Cardiac fibroblast (primary cell): ENCODE results near the gene MCM9.

Source experiments
- DNase-seq, 2 donors: peaks; one replicate each; pipeline versions ENCODE4 v3.0.0 to v3.0.0-alpha.2; 2010; ENCODE audit warnings: low read depth in 2 of 2
- H3K4me3 ChIP-seq, 2 donors: replicated peaks in 1 of 2; 1 replicate in 1 of 2; 2 replicates in 1 of 2; pipeline ENCODE4 v1.5.1; 2011; ENCODE audit warnings: low read depth in 2 of 2, low read length in 2 of 2, mild to moderate bottlenecking in 2 of 2, moderate library complexity in 1 of 2
- TF ChIP-seq, protein P1 (sequence below): IDR thresholded peaks from one replicate; pipeline ENCODE4 v1.5.1; 2011; ENCODE audit warnings: low read depth, mild to moderate bottlenecking, low read length, inconsistent platforms

MCM9 gene

DNA sequence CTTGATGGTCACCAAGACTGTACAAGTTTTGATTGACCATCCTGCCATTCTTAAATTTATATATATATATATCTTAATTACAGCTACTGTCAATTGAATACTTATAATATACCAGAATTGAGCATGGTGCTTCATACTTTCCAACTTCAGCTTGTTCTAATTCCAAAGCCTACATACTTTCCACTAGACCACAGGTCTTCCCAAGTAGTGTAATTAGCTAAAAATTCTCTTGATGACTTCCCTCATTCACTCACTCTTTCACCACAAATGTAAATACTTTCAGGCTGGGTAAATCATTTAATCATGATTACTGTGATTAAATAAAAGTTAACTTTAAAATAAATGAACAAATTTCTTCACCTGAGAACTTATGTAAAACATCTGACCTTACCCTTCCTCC, 37.6 kb downstream of the MCM9 start:
- DNase-seq, result no peak
- no peak overlapping the region for H3K4me3 ChIP-seq
- TF ChIP-seq, protein P1, sequence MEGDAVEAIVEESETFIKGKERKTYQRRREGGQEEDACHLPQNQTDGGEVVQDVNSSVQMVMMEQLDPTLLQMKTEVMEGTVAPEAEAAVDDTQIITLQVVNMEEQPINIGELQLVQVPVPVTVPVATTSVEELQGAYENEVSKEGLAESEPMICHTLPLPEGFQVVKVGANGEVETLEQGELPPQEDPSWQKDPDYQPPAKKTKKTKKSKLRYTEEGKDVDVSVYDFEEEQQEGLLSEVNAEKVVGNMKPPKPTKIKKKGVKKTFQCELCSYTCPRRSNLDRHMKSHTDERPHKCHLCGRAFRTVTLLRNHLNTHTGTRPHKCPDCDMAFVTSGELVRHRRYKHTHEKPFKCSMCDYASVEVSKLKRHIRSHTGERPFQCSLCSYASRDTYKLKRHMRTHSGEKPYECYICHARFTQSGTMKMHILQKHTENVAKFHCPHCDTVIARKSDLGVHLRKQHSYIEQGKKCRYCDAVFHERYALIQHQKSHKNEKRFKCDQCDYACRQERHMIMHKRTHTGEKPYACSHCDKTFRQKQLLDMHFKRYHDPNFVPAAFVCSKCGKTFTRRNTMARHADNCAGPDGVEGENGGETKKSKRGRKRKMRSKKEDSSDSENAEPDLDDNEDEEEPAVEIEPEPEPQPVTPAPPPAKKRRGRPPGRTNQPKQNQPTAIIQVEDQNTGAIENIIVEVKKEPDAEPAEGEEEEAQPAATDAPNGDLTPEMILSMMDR, result no peak

DNA sequence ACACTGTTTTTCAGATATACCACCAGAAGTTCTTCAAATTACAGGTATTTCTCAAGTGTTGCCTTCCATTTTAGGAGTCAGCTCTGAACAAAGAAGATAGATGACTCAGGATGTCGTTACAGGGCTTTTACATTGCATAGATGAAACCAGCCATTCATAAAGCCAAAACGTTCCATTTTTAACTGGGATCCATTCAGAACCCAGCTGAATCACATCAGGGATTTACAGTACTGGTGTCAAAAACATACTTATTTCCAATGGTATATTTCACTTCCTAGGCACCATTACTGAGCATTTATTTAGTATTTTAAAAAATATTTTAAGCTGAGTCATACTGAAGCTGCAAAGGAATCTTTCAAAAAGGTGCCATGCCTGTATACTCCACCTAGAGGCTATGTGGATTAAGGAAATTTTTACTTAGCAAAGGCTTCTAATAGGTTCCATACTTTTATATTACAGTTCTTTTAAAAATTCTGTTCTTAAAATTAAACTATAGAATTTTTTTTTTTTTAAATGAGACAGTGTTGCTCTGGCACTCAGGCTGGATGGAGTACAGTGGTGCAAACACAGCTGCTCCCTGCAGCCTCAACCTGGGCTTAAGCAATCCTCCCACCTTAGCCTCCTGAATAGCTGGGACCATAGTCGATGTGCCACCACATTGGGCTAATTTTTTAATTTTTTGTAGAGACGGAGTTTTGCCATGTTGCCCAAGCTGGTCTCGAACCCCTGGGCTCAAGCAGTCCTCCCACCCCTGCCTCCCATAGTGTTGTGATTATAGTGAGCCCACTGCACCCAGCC, 38.4 kb downstream of the MCM9 start:
- peak; percentile 65 to 80 for DNase-seq
- TF ChIP-seq, protein P1, result peak; percentile 63
- peak overlapping the region in 1 of 2 donors; percentile 70 for H3K4me3 ChIP-seq

DNA sequence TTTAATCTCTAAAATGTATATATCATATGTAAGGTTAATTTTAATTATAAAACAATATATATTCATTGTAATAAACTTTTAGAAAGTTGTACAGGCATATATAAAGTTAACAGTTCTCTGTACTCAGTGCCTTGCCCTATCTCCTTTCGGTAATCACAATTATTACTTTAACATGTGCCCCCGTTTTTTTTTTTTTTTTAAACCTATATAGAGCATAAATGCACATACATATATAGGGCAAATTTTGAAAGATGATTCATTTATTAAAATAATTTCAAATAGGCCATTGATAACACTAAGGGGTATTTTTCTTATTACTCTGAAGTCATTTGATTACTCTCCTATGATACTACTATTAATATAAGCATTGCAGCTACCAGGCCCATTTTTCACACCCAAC, 39.1 kb downstream of the MCM9 start:
- peak overlapping the region in 1 of 2 donors; percentile 70 for H3K4me3 ChIP-seq
- TF ChIP-seq, protein P1, result no peak
- DNase-seq, result no peak

DNA sequence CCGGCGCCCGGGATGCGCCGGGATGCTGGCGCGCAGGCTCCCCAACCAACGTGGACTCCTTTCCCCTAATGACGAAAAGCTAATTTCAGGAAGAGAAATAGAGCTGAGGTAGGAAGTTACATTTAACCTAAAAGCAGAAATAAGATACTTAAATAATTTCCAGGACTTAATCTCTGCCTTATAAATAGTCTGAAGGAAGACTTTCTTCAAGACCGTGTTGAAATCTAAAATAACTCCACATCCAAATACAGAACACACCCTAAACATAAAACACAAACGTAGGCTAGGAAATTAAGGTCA, 39.7 kb downstream of the MCM9 start:
- DNase-seq, result no peak
- peak overlapping the region; percentile 70 to 85 for H3K4me3 ChIP-seq
- TF ChIP-seq, protein P1, result no peak

DNA sequence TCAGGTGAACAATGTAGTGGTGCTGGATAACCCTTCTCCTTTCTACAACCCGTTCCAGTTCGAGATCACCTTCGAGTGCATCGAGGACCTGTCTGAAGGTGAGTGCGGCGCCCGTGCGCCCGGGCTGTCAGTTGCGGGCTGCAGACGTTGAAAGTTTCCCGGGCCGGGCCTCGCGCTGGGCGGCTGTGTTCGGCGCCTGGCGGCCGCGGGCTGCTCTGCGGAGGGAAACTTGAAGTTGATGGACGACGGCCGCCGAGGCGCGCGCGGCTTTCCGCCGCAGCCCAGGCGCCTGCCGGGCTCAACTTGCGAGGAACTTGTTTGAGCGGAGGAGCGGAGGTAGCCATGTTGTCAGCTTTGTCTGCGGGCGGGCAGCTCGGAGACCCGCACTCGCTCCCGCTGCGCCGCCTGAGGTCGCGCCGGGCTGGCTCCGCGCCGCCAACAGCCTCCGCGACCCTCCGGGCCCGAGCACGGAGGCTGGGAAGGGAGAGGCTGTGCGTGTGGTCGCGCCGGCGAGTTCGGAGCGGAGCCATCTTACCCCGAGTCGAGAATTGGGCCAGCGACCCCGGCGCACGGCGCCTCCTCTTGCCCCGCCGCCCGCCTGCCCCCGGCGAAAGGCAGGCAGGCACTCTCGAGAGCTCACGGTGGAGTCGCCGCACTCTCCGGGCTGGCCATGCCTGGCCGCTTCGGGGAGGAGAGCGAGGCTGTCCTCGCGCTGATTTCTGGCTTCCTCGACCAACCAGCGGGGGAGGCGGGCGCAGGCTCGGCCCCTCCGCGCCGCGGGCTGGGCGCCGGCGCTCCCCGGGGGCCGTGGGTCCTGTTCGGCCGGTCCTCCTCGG, 40.3 kb downstream of the MCM9 start:
- peak; percentile 63 to 78 for DNase-seq
- TF ChIP-seq, protein P1, result no peak
- H3K4me3 ChIP-seq, result peak overlapping the region; percentile 70 to 85

DNA sequence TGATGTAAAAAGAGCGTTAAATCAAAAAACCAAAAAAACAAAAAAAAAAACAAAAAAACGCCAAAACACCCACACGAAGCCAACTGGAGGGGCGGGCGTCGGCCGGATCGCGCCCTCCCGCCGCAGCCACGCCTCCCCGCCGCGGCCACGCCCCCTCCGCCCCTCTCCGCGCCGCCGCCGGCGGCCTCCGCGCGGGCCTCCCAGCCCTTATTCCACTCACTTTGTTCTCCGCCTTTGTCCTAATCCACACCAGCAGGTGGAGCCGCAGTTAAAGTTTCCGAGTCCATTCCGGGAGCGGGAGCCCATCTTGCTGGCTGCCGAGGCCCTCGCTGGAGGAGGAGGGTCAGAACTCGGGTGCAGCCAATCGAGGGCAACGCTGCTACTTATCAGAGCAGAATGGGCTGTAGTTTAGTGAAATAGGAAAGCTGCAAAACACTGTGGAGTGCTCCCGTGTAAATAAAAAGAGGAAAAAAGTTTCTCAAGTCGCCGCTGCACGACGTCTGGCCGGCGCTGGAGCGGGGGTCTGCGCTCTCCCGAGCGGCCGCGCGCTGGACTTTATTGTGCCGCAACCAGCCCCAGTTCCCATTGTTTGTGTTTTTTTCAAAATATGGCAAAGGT, 41.0 kb downstream of the MCM9 start, which contains the start of gene ASF1A:
Gene ASF1A (plus strand): TSS at position 346 of the 618 bp plus-strand sequence. CDS start 262 bp downstream, at position 608.
- H3K4me3 ChIP-seq, result peak within 1 kb of the TSS; percentile 70 to 85
- TF ChIP-seq, protein P1, result peak; percentile 60
- peak; percentile 99 for DNase-seq
